GM23338 (cell line): ENCODE data around the gene ZNF579. TPM values are rescaled to one million over a fixed set of nuclear protein-coding genes. Genes with fewer than 3 reads are reported as not detected.

Source experiments
- ATAC-seq: fragments of 200-7000 bp; cut with Tn5 transposase; 3 replicates; pipeline ENCODE4 v1.9.1; 2020
- DNase-seq: peaks from one replicate; pipeline ENCODE4 v3.0.0-alpha.2; 2015; ENCODE audit warnings: low spot score
- H2AFZ ChIP-seq: fragments of 200-600 bp; sonication (generic); 2 replicates; pipeline ENCODE4 v1.8.0; 2016; ENCODE audit warnings: antibody characterized with exemption, mild to moderate bottlenecking, moderate library complexity
- H3F3A ChIP-seq: fragments of 200-600 bp; sonication (generic); replicated peaks from 2 replicates; pipeline ENCODE4 v1.8.0; 2017; ENCODE audit warnings: antibody characterized with exemption, mixed run types, low read depth
- H3K27ac ChIP-seq: fragments of 200-600 bp; sonication (generic); 2 replicates; pipeline ENCODE4 v1.6.1; 2016; ENCODE audit warnings: low read depth
- H3K27me3 ChIP-seq: fragments of 200-600 bp; sonication (generic); 2 replicates; pipeline ENCODE4 v1.8.0; 2016; ENCODE audit warnings: mild to moderate bottlenecking, mixed run types, moderate library complexity; ENCODE audit not compliant: insufficient read depth
- H3K36me3 ChIP-seq: fragments of 200-600 bp; sonication (generic); 2 replicates; pipeline ENCODE4 v1.8.0; 2016; ENCODE audit warnings: mild to moderate bottlenecking; ENCODE audit not compliant: insufficient read depth
- H3K4me1 ChIP-seq: fragments of 200-600 bp; sonication (generic); 2 replicates; pipeline ENCODE4 v1.8.0; 2016; ENCODE audit warnings: mild to moderate bottlenecking, moderate library complexity; ENCODE audit not compliant: insufficient read depth
- H3K4me2 ChIP-seq: fragments of 200-600 bp; sonication (generic); 2 replicates; pipeline ENCODE4 v1.7.1; 2017; ENCODE audit warnings: mixed run types
- H3K4me3 ChIP-seq: fragments of 200-600 bp; sonication (generic); 2 replicates; pipeline ENCODE4 v1.6.1; 2016; ENCODE audit warnings: mixed run types
- H3K79me2 ChIP-seq: fragments of 200-600 bp; sonication (generic); replicated peaks from 2 replicates; pipeline ENCODE4 v1.8.0; 2017; ENCODE audit warnings: mild to moderate bottlenecking; ENCODE audit not compliant: insufficient read depth
- H3K9me2 ChIP-seq: fragments of 200-600 bp; sonication (generic); 2 replicates; pipeline ENCODE4 v1.8.0; 2017; ENCODE audit not compliant: insufficient read depth
- H4K20me1 ChIP-seq: fragments of 200-600 bp; sonication (generic); replicated peaks from 2 replicates; pipeline ENCODE4 v1.8.0; 2017; ENCODE audit warnings: mild to moderate bottlenecking; ENCODE audit not compliant: insufficient read depth
- H3K27ac Mint-ChIP-seq: 2 replicates; pipeline ENCODE4 v1.8.0; 2020; ENCODE audit warnings: inconsistent platforms, mild to moderate bottlenecking, moderate library complexity, mixed read lengths
- H3K27me3 Mint-ChIP-seq: 3 replicates; pipeline ENCODE4 v1.8.0; 2022; ENCODE audit warnings: low read depth, mild to moderate bottlenecking, moderate library complexity, mixed read lengths, inconsistent platforms; ENCODE audit not compliant: insufficient read depth, poor library complexity
- H3K36me3 Mint-ChIP-seq: 3 replicates; pipeline ENCODE4 v1.8.0; 2021; ENCODE audit warnings: low read depth, mild to moderate bottlenecking, inconsistent platforms, moderate library complexity, mixed read lengths
- H3K4me1 Mint-ChIP-seq: 3 replicates; pipeline ENCODE4 v1.8.0; 2020; ENCODE audit warnings: mild to moderate bottlenecking, inconsistent platforms, mixed read lengths
- H3K4me3 Mint-ChIP-seq: 3 replicates; pipeline ENCODE4 v1.8.0; 2021; ENCODE audit warnings: moderate library complexity, mild to moderate bottlenecking, inconsistent platforms, mixed read lengths
- H3K9me3 Mint-ChIP-seq: 3 replicates; pipeline ENCODE4 v1.8.0; 2020; ENCODE audit warnings: moderate library complexity, mild to moderate bottlenecking, inconsistent platforms, mixed read lengths
- CREB1 ChIP-seq: fragments of 250-450 bp; sonication (Bioruptor Pico); IDR thresholded peaks from 2 replicates; pipeline ENCODE4 v1.5.0; 2020; ENCODE audit warnings: low read depth, mild to moderate bottlenecking, moderate library complexity
- EZH2 ChIP-seq: fragments of 200-600 bp; sonication (generic); IDR thresholded peaks from one replicate; pipeline ENCODE4 v1.8.0; 2017; ENCODE audit warnings: antibody characterized with exemption, mild to moderate bottlenecking, low read depth; ENCODE audit not compliant: unreplicated experiment
- EZH2phosphoT487 ChIP-seq: fragments of 200-600 bp; sonication (generic); IDR thresholded peaks from one replicate; pipeline ENCODE4 v1.8.1; 2018; ENCODE audit warnings: antibody characterized with exemption; ENCODE audit not compliant: unreplicated experiment
- JUNB ChIP-seq: IDR thresholded peaks from one replicate; pipeline ENCODE4 v1.6.1; 2016; ENCODE audit warnings: antibody characterized with exemption; ENCODE audit not compliant: unreplicated experiment
- NANOG ChIP-seq: IDR thresholded peaks from 2 replicates; pipeline ENCODE4 v1.6.1; 2016; ENCODE audit warnings: antibody characterized with exemption, borderline replicate concordance
- STAT1 ChIP-seq: IDR thresholded peaks from one replicate; pipeline ENCODE4 v1.6.1; 2016; ENCODE audit warnings: antibody characterized with exemption; ENCODE audit not compliant: unreplicated experiment
- ZNF114 ChIP-seq: fragments of 250-450 bp; sonication (Bioruptor Pico); IDR thresholded peaks from 2 replicates; pipeline ENCODE4 v1.5.0; 2020; ENCODE audit warnings: mild to moderate bottlenecking, moderate library complexity
- ZNF331 ChIP-seq: fragments of 250-450 bp; sonication (Bioruptor Pico); IDR thresholded peaks from 2 replicates; pipeline ENCODE4 v1.5.0; 2020; ENCODE audit warnings: low read depth, mild to moderate bottlenecking, moderate library complexity
- ZNF462 ChIP-seq: fragments of 250-450 bp; sonication (Bioruptor Pico); IDR thresholded peaks from 2 replicates; pipeline ENCODE4 v1.5.0; 2020; ENCODE audit warnings: mild to moderate bottlenecking, moderate library complexity
- polyA plus RNA-seq: library from polyadenylated mRNA; unstranded; fragments of >200 nt; fragmentation: Nextera tagmentation; extraction: Ambion mirVana; gene quantifications from 2 replicates; pipeline ENCODE4 v1.2.1, GENCODE V29; 2016
- total RNA-seq: library from RNA; depleted of rRNA; stranded (reverse); fragments of >200 nt; shearing (Covaris generic); gene quantifications from 2 replicates; pipeline ENCODE4 v1.2.3, GENCODE V29; 2014
- TF ChIP-seq, protein P1 (sequence below), 2 experiments: fragments of 200-600 bp in 1 of 2; sonication (generic) in 1 of 2; conservative IDR thresholded peaks; 2 replicates each; pipeline versions ENCODE4 v1.5.1 to v1.6.1; 2016 to 2017; ENCODE audit warnings: antibody characterized with exemption in 2 of 2, low read depth in 2 of 2, mild to moderate bottlenecking in 2 of 2, moderate library complexity in 1 of 2

The ZNF579 gene
- total and polyA plus RNA-seq, 2 experiments from 2014 or later, result 7.3 to 12.2 TPM

DNA sequence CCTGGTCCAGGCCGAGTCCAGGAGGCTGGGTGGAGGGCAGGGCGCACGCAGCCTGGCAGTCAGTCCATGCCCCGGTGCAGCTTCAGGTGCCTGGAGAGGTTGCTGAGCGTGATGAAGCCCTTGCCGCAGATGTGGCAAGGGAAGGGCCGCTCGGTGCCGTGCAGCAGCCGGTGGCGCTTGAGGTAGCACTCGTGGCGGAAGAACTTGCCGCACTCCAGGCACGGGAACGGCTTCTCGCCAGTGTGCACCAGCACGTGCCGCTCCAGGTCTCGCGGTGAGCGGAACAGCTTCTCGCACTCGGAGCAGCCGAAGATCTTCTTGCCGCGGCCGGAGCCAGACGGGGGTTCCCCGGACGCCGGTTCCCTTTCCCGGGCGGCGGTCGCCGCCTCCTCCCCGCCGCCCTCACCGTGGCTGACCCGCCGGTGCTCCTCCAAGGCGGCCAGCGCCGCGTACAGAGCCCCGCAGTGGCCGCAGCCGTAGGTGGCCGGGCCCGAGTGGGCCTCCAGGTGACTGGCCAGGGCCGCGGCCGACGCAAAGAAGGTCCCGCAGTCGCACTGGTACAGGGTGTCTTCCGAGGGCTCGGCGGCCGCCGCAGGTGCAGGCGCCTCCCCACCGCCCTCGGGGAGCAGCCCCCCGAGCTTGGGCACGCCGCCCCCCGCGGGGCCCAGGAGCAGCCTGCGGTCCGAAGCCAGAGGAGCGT, 11.9 kb upstream of the ZNF579 start:
- no peak for TF ChIP-seq STAT1
- TF ChIP-seq ZNF114 (CRISPR knock-in tag), result no peak
- TF ChIP-seq, protein P1, sequence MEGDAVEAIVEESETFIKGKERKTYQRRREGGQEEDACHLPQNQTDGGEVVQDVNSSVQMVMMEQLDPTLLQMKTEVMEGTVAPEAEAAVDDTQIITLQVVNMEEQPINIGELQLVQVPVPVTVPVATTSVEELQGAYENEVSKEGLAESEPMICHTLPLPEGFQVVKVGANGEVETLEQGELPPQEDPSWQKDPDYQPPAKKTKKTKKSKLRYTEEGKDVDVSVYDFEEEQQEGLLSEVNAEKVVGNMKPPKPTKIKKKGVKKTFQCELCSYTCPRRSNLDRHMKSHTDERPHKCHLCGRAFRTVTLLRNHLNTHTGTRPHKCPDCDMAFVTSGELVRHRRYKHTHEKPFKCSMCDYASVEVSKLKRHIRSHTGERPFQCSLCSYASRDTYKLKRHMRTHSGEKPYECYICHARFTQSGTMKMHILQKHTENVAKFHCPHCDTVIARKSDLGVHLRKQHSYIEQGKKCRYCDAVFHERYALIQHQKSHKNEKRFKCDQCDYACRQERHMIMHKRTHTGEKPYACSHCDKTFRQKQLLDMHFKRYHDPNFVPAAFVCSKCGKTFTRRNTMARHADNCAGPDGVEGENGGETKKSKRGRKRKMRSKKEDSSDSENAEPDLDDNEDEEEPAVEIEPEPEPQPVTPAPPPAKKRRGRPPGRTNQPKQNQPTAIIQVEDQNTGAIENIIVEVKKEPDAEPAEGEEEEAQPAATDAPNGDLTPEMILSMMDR (conservative IDR thresholded peaks at IDR 0.05; ENCODE audit: low read depth in 2 of 2), result no peak
- TF ChIP-seq ZNF331 (CRISPR knock-in tag), result no peak
- no peak for TF ChIP-seq CREB1
- TF ChIP-seq JUNB, result no peak
- no peak for TF ChIP-seq EZH2phosphoT487
- Histone ChIP-seq H3K4me1 (peaks cover 11% of the 10 kb centered on the region), H3F3A (peaks cover 29% of the 10 kb centered on the region), H3K36me3 (0 out of 2 replicates have a peak, but pooled peaks cover 3% of the 10 kb centered on the region), H3K4me3 (peak overlapping the region; percentile 51), H3K79me2 (no peaks in the 10 kb centered on the region), H3K27me3 (peaks cover 32% of the 10 kb centered on the region), H4K20me1 (no peaks in the 10 kb centered on the region), H3K4me2 (peak overlapping the region; percentile 77), H2AFZ (no peak overlapping the region), H3K9me2 (no peaks in the 10 kb centered on the region), H3K27ac (no peak overlapping the region)
- peaks cover 15% of the 10 kb centered on the region for H3K27me3 Mint-ChIP-seq
- peak; percentile 17 for ATAC-seq
- peak; percentile 66 for DNase-seq
- H3K27ac Mint-ChIP-seq, result no peak overlapping the region
- peaks cover 38% of the 10 kb centered on the region for H3K36me3 Mint-ChIP-seq
- no peak overlapping the region for H3K4me3 Mint-ChIP-seq
- H3K4me1 Mint-ChIP-seq, result peaks cover 26% of the 10 kb centered on the region
- H3K9me3 Mint-ChIP-seq, result no peaks in the 10 kb centered on the region; the same call in 1 of the 3 replicates

DNA sequence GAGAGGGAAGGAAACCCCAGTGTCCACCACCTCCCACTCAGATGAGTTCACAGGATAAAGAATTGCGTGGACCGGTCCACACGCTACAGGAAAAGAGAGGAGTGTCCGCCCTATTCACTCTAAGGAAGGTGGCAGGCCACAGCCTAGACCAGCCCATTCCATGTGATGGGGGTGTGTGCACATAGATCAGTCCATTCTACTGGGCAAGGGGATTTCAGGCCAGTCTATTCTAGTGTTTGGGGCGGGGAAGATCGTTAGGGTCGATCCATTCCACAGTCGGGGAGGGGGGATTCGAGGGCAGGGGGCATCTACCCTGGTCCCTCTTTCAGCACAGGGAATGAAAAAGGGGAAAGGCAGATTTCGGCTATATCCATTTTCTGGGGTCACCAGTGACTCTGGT, 10.9 kb upstream of the ZNF579 start:
- peaks cover 30% of the 10 kb centered on the region for H3K4me1 Mint-ChIP-seq
- Histone ChIP-seq H3K4me1 (peaks cover 14% of the 10 kb centered on the region), H3K4me3 (no peak overlapping the region; the same call in 1 of the 2 replicates), H3K4me2 (peak overlapping the region; percentile 77; the same call in 1 of the 2 replicates), H3K27me3 (peaks cover 35% of the 10 kb centered on the region), H3K9me2 (no peaks in the 10 kb centered on the region), H3K27ac (no peak overlapping the region), H3K36me3 (0 out of 2 replicates have a peak, but pooled peaks cover 3% of the 10 kb centered on the region), H3K79me2 (no peaks in the 10 kb centered on the region), H3F3A (peaks cover 28% of the 10 kb centered on the region), H2AFZ (no peak overlapping the region), H4K20me1 (no peaks in the 10 kb centered on the region)
- H3K9me3 Mint-ChIP-seq, result no peaks in the 10 kb centered on the region; the same call in none of the 3 replicates
- peaks cover 31% of the 10 kb centered on the region for H3K36me3 Mint-ChIP-seq
- peak overlapping the region; percentile 8; the same call in 2 of the 3 replicates for H3K4me3 Mint-ChIP-seq
- ATAC-seq (peak; percentile 15), DNase-seq (peak; percentile 79)
- no peak overlapping the region; the same call in 1 of the 2 replicates for H3K27ac Mint-ChIP-seq
- peaks cover 17% of the 10 kb centered on the region for H3K27me3 Mint-ChIP-seq
- TF ChIP-seq, protein P1 (conservative IDR thresholded peaks at IDR 0.05; ENCODE audit: low read depth in 2 of 2), result no peak
- TF ChIP-seq JUNB, result no peak
- no peak for TF ChIP-seq CREB1
- no peak for TF ChIP-seq NANOG
- TF ChIP-seq EZH2, result no peak
- no peak for TF ChIP-seq ZNF462 (CRISPR knock-in tag)
- TF ChIP-seq STAT1, result no peak
- TF ChIP-seq ZNF114 (CRISPR knock-in tag), result no peak
